PC-9 (cell line): ENCODE data around the gene TMPO.

Source experiments
- EZH2 ChIP-seq: fragments of 200-600 bp; sonication (generic); IDR thresholded peaks from 2 replicates; pipeline ENCODE4 v1.8.0; 2017; ENCODE audit warnings: antibody characterized with exemption, low read depth
- TF ChIP-seq, protein P1 (sequence below): fragments of 200-600 bp; sonication (generic); conservative IDR thresholded peaks from 2 replicates; pipeline ENCODE4 v1.6.1; 2017; ENCODE audit warnings: mixed run types, antibody characterized with exemption, mild to moderate bottlenecking, moderate library complexity

DNA sequence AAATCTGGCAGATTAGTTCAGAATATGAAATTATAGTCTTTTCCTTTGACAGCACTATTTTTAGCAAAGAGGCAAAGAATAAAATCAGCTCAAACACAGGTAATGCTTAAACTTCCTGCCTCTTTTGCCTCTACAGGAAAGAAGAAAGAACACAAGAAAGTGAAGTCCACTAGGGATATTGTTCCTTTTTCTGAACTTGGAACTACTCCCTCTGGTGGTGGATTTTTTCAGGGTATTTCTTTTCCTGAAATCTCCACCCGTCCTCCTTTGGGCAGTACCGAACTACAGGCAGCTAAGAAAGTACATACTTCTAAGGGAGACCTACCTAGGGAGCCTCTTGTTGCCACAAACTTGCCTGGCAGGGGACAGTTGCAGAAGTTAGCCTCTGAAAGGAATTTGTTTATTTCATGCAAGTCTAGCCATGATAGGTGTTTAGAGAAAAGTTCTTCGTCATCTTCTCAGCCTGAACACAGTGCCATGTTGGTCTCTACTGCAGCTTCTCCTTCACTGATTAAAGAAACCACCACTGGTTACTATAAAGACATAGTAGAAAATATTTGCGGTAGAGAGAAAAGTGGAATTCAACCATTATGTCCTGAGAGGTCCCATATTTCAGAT is 17.4 kb downstream of the TMPO start:
- TF ChIP-seq, protein P1, sequence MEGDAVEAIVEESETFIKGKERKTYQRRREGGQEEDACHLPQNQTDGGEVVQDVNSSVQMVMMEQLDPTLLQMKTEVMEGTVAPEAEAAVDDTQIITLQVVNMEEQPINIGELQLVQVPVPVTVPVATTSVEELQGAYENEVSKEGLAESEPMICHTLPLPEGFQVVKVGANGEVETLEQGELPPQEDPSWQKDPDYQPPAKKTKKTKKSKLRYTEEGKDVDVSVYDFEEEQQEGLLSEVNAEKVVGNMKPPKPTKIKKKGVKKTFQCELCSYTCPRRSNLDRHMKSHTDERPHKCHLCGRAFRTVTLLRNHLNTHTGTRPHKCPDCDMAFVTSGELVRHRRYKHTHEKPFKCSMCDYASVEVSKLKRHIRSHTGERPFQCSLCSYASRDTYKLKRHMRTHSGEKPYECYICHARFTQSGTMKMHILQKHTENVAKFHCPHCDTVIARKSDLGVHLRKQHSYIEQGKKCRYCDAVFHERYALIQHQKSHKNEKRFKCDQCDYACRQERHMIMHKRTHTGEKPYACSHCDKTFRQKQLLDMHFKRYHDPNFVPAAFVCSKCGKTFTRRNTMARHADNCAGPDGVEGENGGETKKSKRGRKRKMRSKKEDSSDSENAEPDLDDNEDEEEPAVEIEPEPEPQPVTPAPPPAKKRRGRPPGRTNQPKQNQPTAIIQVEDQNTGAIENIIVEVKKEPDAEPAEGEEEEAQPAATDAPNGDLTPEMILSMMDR: peak; percentile 79
- TF ChIP-seq EZH2: no peak
